AG20443 (cell line): ENCODE data around the gene KLHL17.
"Not testable (repeated sequence)": the region's sequence is repeated elsewhere in the genome, so short reads cannot be mapped to it uniquely, and the experiment has no call there.

Experiments used
- DNase-seq: peaks from one replicate; pipeline ENCODE4 v3.0.0; 2012; ENCODE audit warnings: low spot score, mixed read lengths

KLHL17 gene

DNA sequence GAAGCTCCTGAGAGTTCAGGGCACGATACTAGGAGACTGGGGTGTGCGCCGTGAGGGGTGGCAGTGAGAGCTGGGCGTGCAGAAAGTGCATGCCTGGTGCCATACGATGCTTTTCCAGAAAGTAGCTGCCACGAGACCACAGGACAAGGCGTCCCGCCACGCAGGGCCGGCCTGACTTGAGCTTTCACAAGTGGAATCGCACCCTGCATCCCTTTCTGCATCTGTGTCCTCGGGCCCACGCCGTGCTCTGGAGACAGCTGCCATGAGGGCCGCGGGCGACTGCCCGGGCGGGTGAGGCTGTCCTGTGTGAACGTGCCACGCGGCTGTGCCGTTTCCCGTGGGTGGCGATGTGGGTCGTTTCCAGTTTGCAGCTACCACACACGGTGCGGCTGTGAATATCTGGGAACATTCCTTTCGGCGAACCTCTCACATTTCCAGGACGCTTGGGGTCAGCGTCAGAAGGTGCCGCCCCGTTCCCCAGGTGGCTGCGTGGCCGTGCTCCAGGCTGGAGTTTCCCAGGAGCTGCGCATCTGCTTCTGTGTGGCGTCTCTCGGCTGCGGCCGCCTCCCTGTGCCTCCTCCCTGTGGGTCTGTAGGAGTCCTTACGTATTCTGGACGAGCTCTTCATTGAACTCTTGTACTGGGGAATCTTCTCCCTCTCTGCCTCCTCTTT, 22.5 kb downstream of the KLHL17 start:
- no peak for DNase-seq

DNA sequence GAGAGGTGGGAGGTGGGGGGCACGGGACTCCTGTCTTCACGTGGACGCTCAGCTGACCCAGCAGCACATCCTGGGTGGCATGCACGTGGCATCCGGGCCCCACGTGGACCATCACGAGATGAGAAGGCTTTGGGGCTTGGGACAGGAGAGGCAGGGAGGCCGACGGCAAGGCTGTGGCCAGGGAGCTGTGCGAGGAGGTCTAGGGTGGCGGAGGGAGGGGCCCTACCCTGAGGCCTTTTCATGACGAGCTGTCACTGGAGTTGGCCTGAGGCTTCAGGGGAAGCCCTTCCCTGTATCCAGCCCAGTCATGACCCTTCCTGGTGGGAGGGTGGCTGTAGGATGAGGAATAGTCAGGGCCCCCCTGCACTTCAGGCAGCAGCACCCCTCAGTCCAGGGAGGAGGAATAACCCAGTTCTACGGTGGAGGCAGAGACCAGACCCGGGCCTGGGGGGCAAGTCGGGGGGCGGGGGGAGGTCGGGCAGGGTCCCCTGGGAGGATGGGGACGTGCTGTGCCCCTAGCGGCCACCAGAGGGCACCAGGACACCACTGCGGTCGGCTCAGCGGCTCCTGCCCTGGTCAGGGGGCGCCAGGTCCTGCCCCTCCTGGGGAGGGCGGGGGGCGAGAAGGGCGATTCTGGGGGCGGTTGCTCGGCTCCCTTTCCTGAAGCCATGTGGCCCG, 23.6 kb downstream of the KLHL17 start:
- DNase-seq, result peak; percentile 85

GRCh38 chr1:984476-984814, 24.1 kb downstream of the KLHL17 start:
- no peak for DNase-seq

- no peak for DNase-seq
These were observed 24.7 kb downstream of the KLHL17 start for GRCh38 chr1:985126-985525.

- DNase-seq, result not testable (repeated sequence)
These were observed 27.7 kb downstream of the KLHL17 start for GRCh38 chr1:988061-988460.

GRCh38 chr1:991275-991674, 30.9 kb downstream of the KLHL17 start:
- not testable (repeated sequence) for DNase-seq

GRCh38 chr1:991895-992294, 31.5 kb downstream of the KLHL17 start:
- DNase-seq, result no peak

DNA sequence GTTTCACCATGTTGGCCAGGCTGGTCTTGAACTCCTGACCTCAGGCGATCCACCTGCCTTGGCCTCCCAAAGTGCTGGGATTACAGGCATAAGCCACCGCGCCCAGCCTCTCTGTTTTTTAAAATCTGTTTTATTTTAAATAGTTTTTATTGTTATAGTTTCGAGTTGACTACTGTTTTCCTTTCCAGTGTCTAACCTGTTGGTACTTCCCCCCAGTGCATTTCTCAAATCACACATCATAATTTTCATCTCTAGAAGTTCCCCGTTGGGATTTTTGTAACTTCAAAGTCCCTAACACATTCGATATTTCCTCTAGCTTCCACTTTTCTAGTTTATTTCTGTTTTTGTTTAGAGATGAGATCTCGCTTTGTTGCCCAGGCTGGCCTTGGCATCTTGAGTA, 32.0 kb downstream of the KLHL17 start:
- DNase-seq, result no peak

DNA sequence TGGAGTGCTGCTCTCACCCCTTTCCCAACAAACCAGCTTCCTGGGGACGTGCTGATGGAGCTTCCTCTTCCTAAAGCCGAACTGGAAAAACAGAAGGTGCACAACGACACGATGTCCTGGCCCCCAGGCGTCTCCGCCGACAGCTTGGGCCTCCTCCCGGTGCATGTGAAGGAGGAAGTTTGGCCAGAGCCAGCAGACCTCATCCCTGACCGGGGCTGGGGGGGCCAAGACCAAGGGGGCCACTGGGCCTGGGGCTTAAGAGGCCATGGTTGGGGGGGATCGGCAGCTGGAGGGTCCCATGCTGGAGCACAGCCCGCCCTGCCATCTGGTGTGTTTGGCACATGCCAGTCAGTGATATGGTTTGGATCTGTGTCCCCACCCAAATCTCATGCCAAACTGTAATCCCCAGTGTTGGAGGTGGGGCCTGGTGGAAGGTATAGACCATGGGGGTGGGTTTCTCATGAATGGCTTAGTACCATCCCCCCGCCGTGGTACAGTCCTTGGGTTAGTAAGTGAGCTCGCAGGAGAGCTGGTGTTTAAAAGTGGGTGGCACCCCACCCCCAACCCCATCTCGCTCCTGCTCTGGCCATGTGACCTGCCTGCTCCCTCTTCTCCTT, 33.1 kb downstream of the KLHL17 start:
- DNase-seq, result no peak

DNA sequence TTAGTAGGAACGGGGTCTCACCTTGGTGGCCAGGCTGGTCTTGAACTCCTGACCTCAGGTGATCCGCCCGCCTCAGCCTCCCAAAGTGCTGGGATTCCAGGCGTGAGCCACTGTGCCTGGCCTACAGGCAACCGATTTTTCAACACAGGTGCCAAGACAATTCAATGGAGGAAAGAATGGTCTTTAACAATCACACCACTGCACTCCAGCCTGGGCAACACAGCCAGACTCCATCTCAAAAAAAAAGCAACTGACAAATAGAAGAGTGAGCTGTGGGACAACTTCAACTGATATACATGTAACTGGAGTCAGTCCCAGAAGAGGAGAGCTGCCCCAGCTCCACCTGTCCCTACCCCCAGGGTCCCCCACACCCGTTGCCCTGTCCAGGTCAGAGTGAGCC, 34.2 kb downstream of the KLHL17 start:
- DNase-seq, result not testable (repeated sequence)

- no peak for DNase-seq
These were observed 35.6 kb downstream of the KLHL17 start for GRCh38 chr1:995665-996633.

GRCh38 chr1:996851-997712, 36.7 kb downstream of the KLHL17 start:
- no peak for DNase-seq

DNA sequence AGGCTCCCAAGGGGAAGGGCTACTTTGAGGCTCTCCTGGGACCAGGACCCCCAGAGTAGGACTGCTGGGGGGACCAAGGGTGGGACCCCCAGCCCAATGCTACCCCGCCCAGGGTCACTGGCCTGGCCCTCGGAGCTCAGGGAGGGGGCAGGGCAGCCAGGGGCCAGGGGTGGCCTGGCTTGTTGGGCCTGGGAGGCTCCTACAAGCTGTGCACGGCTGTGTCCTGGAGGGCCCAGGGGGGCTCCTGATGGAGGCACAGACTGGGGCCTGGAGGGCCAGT, 37.3 kb downstream of the KLHL17 start:
- DNase-seq, result no peak

DNA sequence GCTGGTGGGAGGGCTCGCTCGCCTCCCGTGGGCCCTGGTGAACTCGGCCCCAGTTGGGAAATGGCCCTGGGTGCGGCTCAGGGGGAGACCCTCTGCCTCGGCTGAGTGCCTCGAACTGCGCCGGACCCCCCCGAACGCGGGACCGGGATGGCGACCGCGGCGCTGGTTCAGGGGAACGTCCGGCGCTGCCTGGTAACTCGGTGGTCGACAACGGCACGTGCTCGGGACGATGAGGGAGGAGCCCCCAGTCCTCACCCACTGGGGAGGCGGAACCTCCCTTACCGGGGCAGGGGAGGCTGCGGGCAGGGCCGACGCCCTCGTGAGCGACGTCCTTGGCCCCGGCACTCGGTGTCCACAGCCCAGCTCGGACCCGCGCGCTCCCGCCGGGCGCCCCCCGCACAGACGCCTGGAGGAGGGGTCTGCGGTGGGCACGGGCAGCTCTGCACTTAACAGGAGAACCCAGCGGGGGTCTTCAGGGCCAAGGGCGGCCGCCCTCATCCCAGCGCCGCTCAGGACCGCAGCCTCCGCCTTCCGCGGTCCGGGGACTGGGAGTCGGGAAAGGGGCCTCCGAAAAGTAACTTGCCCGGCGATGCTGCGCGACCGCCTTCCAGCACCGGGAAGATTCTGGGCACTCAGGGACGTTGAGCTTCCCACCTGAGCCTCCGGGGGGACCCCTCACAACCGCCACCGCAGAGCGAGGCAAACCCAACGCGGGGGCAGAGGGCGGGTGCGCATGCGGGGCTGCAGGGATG, 37.8 kb downstream of the KLHL17 start:
- peak; percentile 16 for DNase-seq

GRCh38 chr1:998745-998994, 38.3 kb downstream of the KLHL17 start:
- DNase-seq, result no peak

- DNase-seq, result peak; percentile 55
These were observed 38.8 kb downstream of the KLHL17 start for GRCh38 chr1:998995-999724.

DNA sequence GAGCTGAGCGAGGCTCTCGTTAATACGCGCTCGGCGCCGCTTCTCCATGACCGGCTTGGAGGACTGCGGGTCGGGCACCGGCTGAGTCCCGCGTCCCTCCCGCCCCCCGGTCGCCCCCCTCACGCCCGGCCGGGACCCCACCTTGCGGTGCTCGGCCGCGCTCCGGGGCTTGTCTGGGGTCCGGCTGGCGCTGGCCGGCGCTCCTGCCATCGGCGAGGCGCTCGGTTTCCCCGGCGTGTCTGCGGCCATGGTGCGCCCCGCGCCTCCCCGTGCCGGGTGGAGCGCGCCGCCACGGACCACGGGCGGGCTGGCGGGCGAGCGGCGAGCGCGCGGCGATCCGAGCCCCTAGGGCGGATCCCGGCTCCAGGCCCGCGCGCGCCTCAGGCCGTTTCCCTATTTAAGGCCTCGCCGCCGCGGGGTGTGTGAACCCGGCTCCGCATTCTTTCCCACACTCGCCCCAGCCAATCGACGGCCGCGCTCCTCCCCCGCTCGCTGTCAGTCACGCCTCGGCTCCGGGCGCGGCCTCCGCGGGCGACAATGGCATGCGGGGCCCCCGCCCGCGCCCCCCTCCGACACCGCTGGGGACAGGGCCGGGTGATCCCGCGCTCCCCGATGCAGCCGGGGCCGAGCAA, 39.5 kb downstream of the KLHL17 start, which contains the start of gene HES4:
HES4 (minus strand) TSS at position 373 of the 632 bp plus-strand sequence; CDS start at position 249, 124 bp downstream.
- peak; percentile 95 for DNase-seq

DNA sequence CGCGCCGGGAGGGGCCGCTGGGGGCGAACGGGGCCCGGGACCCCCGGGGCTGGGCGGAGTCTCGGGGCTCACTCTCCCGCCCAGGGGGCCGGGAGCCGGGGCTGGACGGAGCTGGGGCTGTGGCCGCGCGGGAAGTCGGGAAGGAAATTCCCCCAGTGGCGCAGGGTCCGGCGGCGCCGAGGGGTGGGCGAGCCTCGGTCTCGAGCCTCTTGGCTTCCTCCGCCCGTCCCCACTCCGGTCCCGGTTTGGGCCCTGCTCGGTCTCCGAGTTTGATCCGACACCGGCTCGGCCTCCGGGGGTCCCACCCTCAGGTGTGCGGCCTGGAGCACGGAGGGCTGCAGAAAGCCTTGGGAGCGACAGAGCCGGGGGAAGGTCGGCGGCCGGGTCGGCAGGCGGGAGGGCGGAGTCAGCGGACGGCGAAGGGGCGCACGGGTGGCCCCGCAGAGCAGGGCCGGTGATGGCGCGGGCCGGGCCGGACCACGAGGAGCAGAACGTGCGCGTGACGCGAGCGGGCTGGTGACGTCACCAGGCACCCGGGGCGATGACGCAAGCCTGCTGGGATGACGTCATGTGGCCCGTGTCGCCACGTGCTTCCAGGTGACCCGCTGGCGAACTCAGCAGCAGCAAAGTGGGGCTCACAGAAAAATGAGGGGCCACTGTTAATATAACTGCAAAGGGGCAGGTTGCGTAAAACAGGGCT, 40.1 kb downstream of the KLHL17 start:
- peak; percentile 95 for DNase-seq
